8988T (cell line): ENCODE data around the gene DRGX.

ENCODE experiments used
- DNase-seq: peaks from one replicate; pipeline ENCODE4 v3.0.0; 2011

The DRGX gene

DNA sequence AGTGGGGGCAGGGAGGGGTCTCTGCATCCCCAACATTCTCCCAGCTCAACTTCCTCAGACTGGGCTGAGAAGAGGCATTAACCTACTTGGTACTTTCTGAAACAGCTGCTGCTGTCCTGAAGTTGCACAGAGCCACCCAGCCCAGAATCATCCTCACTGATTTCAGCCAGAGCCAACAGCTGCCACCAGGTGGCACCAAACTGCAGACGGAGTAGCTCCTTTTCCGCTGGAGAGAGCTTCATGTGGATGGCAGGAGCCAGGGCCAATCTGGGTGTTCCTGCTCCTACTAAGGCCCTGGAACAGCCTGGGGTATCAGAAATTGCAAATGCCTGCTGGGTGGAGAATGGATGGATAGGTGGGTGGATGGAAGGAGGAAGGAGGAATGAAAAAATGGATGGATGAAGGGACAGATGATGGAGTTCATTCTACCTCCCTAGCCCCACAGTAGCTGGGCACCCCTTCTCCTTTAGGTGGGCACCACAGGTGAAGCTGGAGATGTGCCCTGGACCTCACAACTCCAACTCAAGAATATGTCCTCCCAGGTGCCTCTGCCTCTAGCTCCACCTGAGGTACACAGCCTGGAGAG is 11.8 kb upstream of the DRGX start:
- peak; percentile 80 for DNase-seq

DNA sequence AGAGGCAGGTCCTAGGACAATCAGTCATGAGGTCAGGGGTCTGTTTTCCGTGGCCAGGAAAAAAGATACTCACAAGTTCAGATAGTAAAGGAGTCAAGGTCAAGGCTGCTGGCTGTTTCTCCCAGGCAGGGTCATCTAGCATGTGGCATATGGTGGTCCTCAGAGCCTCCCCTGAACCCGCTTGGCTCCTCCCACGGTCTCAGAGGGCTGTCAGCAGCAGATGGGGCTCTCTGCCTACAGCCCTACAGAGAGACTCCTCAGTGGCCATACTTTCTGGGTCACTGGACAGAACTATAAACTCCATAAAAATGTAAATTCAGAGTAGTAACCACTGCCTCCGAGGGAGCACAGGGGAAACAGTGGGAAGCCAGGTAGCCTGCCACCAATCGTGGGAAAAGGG is 11.3 kb upstream of the DRGX start:
- no peak for DNase-seq

DNA sequence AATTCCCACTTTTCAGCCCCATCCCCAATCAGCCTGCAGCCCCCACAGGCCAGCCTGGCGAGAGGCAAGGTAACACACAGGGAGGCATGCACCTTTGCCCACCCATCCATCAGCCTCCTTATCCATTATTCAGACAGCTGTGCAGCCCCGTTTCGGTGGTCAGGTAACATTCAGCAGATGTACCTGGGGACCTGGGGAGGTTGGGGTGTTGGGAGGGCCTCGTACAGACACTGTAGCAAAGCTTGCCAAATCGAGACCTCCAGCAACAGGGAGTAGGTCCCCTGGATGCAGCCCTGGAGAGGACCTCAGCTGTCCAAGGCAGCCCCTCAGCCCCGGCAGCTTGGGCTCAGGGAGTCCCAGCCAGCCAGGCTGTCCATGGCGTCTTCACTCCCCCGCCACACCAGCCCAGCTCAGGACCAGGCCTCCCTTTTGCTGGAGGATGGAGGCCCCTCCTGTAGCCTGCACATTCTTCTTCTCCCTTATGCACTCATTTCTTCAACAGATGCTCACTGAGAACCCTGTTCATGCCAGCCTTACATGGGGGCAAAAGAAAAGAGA is 8.5 kb upstream of the DRGX start:
- no peak for DNase-seq

DNA sequence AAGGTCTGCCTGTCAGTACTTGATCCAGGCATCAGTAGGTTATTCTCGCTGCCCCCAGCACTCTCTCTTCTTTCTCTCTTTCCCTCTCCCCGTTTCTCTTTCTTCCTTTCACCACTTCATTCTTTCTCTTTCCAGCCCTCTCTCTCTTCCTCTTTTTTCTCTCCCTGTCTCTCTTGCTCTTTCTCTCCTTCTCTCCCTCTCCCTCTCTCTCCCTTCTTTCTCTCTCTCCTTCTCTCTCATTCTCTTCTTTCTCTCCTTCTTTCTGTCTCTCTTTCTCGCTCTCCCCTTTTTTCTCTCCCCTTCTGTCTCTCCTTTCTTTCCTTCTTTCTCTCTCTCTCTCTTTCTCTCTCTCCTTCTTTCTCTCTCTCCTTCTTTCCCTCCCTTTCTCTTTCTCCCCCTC is 7.5 kb upstream of the DRGX start:
- no peak for DNase-seq

DNA sequence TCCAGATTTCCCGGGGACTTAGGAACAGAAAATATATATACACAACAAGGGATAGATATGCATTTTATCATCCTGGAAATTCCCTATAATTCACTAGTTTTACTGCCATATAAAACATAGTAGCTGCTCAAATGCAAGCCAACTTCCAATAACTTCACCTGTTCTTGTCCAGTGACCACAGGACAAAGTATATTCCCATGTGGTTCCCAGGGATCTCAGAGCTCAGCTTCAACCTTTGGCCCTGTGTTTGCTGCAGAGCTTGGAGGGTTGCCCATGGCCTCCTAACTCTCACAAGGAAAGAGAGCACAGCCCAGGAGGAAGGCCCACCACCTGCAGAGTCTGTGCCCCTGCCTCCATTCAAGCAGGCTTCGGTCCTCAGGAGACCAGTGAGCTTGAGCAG is 4.5 kb upstream of the DRGX start:
- no peak for DNase-seq

DNA sequence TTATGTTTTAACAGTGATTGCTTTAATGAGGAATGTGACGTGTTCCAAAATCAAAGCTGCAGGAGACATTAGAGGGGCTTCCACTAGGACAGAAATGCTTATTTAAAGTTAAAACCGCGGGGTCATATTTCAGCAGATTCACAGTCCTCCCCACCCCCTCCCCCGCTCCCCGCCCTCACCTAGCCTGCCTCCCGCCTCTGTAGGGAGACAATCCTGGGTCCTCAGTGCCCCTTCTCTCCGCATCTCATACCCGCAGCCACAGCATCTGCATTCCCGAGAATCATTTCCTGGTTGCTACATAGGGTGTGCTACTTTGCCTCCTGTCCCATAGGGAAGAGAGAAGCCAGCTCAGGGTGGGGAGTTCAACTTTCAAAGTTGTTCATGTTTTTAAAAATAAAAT is 3.1 kb upstream of the DRGX start:
- no peak for DNase-seq

DNA sequence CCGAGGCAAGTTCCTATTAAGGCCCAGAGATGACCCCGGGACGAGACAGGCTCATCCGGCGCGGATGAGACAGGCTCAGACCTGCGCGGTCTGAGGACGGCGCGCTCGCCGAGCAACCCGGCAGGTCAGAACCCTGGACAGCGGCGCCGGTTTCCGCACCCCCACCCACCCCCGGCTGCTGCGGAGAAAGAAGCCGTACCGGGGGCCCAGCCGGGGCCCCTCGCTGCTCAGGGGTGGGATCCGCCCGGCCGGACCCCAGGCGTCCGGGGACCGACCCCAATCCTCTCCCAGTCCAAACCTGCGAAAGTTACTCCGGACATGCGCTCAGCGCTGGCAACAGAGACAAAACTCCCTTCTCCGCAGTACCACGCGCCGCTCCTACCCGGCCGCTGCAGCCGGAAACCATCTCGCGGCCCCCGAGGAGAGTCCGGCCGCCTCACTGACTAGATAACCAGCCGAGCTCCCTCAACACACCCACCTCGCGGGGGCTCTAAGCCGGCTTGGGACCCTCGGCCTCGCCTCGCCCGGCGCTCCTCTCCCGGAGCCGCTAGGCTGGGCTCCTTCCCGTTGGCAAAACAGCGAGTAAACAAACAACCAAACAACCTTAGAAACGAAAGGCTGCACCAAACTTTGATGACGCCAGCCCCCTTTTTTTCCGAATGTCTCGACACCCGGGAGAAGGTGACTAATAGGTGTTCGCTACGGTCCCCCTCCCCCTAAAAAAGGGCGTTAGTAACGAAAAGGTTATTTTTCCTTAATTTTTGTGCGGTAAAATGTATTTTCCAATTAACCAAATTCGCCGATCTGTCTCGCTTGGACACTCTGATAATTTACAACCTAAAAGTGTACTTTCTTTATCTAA is 2.3 kb upstream of the DRGX start:
- no peak for DNase-seq

DNA sequence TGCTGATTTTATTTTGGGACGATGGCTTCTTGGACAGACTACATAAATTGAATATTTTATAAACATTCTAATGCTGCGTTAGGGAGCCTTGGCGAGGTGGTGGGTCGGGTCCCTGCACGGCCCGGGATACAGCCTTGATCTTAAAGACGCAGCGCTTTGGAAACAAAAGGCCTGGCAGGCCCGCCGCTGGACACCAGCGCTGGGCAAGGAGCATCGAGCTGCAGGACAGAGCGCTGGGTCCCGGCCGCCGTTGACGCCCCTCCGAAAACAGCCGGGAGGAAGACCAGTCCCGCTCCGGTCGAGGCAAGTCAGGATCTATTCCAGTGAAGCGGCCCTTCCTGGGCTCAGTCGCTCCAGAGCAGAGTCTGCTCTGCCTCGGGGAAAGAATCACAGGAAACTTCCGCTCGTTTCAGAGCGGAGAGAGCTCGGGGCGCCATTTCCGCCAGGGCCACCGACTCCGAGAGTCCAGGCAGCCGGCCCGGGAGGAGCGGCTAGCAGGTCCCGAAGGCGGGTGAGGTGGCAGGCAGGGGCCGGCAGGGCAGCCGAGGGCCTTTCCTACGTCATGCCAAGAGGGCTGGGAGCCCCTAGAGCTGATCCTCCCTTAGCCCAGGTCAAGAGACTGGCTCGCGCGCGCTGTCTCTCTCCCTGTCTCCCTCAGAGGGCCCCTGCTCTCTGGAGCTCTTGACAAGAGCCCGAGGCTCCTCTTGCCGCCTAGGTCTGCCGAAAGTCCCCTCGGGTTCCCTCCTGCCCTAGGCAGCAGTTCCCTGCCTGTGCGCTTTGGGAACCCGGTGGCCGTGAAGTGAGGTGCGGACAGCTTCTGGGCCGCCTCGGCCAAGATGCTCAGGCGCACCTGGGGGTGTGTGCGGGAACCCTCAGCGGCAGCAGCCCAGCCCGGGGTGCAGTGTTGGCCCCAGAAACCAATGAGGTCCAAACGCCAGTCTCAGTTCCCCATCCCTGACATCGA is 1.4 kb upstream of the DRGX start:
- DNase-seq, result no peak

DNA sequence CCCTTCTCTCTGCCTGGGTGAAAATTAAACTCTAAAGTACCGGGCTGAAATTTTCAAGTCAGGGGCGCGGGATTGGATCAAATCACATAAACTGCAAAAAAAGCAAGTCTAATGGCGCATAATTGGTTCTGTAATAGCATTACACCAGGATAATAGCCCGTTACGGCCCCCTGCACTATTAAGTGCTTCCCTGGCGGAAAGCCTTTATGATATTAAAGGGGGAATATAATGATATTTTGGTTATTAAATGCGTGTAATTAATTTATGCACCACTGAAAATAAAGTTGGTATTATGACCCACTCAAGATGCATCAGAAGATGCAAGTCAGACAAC is 744 bp upstream of the DRGX start:
- no peak for DNase-seq

DNA sequence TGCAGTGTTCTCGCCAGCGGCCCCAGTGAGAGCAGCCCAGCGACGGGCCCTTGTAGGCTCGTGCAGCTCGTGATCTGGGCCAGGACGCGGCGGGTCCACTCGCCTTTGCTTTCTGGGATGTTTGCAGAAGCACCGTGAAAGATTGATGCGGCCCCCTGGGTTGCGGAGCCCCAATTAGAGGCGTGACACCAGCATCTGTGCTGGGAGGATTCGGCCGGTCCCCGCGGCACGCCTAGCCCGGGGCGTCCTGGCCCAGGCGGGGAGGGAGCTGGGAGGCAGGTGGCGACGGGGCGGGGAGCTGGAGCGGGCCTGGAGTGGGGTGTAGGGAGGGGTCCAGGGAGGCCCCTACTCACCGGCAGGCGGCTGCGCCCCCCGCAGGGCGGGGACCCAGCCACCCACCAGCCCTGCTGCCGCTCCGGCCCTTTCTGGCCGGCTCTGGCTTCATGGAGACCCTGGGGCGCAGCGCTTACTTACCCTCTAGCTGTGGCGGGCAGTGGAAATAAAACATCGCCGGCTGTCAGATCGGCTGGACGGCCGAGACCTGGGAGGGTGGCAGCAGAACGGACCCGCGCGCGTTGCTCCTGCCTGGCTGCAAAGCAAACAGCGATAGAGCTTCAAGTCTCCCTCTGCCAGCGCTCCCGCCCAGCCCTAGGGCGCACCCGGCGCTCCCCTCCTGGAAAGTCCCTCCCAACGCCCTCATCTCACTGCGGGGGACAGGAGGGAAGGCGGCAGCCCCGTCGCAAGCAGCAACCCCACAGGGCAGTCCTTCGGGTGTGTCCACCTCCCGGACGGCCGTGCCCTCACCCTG is 752 bp downstream of the DRGX start:
- DNase-seq, result no peak

DNA sequence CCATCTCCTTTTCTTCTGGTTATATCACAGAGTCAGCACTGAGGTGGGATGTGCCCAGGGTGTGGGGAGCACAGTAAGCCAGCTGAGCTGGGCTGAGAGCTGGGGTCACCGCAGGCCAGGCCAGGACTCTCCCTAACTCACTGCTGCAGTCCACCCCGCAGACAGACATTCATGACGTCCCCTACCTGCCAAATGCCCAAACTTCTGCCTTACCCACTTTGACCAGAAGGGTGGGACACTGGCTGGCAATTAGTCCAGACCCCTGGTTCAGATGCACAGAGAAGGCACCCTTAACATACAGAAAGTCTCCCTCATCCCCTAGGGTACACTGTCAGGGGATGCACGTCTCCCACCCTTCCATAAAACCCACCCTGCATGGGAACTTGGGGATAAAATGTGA is 2.1 kb downstream of the DRGX start:
- DNase-seq, result peak; percentile 54

DNA sequence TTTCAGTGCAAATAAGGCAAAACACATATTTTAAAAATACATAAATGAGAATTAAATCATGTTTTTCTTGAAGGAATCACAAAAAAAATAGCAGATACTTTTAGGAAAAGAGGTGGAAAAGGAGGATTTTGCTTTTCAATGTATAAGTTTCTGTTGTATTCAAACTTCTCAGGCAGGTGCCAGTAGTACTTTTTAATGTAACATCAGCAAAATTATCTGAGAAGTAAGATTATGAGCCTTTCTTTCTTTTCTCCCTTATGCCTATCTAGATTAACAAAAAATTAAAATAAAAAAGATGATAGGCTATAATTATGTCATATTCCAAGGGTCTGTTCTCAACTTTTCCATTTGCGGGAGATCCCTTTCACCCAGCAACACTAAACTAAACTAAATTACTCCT is 2.6 kb downstream of the DRGX start:
- no peak for DNase-seq

DNA sequence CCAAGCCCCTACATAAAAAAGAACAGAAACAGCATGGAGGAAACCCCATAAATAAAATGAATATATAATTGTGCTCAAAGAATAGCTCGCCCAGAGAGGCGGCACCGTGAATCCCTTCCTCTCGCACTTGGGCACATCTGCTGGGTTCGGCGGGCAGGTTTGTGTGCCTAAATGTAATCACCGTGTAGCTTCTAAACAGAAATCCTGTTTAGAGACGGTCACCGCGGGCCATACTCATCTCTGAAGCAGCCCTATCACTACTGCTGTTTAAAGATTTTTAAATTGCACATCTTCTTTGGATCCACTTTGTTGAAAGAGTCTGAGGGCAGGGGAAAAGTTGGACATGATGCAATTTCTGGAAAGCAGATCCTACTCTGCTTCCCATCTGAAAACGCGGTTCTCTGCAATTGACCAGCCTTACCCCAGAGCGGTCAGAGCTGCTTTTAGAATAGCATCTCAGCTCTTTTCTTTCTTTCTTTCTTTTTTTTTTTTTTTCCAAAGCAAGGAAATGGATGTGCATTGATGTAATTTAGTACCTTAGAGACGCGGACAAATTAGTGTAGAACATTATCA is 6.4 kb downstream of the DRGX start:
- DNase-seq, result no peak

DNA sequence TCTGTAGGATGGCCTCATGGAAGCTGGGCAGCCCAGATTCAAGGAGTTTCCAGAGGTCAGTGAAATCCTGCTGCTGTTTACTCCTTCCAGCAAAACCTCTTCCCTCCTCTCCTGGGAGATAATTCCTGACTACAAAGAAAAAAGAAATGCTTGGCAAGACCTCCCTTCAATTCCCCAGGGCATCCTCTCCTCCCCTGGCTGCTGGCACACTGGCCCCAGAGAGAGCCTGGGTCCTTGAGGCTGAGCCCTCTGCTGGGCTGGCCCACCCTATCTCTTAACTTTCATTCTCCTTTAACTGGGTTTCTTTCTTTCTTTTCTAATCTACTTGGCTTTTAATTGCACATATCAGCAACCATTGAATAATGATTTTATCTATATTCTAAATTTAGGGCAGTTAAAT is 7.7 kb downstream of the DRGX start:
- no peak for DNase-seq

DNA sequence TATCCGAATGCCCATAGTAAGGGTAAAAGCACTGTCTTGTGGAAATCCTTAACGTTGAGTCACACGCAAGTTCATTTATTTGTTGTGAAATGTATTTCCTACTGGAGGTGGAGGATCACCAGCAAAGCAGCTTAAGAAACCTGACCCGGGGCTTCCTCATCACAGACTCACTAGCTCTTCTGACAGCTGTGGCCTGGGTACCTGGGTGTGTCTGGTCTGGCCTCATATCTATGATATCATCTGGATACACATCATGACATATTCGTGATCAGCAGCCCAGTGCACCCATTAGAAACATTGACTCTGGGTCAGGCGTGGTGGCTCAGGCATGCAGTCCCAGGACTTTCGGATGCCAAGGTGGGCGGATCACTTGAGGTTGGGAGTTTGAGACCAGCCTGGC is 8.8 kb downstream of the DRGX start:
- no peak for DNase-seq

DNA sequence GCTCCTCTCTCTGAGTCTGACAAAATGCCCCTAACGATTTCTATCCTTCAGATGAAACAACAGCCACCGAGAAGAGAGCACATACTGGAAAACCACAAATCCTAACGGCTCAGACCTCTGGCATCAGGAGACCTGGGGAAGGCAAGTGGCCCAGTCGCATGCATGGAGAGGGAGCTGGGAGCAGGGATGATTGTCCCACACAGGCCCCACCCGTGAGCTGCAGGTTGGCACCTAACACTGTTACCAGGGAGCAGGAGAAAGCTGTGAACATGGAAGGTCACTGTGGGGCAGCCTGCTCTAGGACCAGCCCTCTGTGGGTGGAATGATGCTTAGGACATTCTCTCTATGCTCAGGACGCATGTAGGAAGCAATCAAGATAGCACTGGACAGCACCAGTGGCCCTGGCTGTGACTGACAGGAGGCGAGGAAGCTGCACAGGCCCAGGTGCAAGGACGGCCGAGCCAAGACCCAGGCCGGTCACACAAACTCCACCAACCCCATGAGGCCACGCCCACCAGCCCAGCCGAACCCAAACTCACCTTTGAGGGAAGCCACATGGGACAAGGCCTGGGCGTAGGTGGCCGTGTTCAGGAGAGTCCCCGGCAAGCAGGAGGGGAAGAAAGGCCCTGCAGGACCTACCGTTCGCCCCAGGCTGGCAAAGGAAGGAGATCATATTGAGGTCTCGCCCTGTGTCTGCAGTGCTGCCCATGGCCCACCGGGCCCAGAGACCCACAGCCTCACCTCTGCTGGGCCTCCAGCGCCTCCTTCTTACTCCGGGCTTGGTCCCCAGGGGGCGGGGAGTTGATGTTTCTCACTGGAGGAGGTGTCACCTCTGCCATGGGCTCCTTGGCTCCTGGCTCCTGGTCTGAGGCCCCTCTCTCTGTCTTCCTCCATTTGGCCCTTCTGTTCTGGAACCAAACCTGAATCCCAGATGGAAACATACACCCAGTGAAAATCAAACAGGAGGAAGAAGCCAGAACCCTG is 9.7 kb downstream of the DRGX start:
- no peak for DNase-seq

DNA sequence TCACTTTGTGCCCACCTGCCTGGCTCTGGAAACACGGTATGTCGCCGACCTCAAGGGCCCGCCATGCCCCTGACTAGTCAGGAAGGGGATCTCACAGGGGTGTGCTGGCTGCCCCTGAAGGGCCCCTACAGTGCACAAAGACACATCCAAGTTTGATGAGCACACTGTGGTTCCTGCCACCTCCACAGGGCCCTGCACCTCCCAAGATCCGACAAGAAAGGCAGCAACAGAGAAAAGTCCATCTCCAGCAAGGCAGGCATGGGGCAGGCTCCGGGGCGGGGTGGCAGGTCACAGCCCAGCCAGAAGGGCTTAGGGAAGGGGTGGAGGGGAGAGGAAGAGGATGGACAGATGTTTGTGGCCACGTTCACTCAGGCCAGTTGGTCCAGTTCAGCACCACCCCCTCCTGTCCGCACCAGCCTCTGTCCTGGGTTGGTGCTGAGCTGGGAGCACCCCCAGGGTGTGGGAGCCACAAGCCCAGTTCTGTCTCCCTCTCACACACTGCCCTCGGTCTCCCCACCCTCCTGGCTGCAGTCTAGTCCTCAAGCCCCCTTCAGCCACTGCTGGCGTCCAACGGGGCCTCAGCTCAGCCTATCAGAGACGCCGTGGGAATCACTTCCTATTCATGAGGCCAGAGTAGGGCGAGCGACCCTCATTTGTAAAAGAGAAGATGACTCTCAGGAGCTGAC is 11.5 kb downstream of the DRGX start:
- no peak for DNase-seq

DNA sequence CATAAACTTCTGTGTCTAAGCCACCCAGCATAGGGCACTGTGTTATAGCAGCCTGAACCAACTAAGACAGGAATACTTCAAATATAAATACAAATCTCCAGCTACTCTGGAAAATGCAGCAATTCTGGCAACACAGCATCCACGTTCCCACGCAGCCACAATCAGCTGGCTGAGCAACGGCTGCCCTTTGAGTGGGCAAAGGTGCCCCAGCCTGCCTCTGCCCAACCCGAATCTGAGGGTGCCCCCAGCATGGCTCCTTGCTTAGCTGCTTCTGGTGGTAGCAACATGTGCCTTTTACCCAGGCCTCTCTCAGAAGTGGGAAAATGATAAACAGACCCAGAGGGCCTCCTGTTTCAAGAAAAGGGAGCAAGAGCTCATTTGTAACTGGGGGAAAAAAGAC is 12.0 kb downstream of the DRGX start:
- DNase-seq, result no peak

DNA sequence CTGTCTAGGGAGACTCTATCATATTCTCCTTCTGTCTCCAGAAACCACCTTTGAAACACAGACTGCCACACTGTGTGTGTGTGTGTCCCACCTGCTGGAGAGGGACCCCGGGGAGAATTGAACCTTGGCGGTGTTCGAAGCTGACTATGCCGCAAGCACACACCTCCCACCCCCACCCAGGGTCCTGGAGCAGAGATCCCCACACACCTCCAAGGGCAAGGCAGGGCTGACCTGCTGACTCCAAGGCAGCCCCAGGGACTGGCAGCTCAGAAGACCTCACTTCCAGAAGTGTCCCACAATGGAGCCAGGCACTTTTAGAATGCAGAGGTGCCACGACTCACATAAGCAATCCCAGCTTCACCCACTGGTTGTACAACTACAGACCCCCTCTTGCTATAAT is 13.1 kb downstream of the DRGX start:
- no peak for DNase-seq

DNA sequence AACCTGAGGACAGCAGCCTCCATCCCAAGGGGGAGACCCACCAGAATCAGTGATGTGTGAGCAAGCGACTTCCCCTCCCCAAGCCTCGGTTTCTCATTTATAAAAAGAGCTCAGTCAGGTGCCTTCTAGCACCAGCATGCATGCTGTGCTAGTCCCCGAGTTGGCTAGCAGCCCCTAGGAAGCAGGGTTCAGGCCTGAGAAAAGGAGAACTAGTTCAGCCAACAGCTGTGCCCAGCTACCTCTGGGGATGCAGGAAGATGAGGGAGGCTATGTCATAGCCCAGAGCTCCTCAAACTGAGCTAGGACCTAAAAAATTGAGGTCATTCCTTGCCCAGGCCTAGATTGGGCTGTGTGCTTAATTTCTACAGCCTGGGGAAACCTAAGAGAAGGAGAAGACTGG is 13.7 kb downstream of the DRGX start:
- no peak for DNase-seq
